Left ventricle myocardium superior (tissue), 1 donor: ENCODE data around the gene GSTA2. TPM values are rescaled to one million over a fixed set of nuclear protein-coding genes. Genes with fewer than 3 reads are reported as not detected.

Experiments
- total RNA-seq: library from RNA; stranded (reverse); fragmentation: NEBNext Ultra II Directional; extraction: Animal tissue kit (Norgen Biotek cat#: 25700); gene quantifications from one replicate; pipeline ENCODE4 v1.2.1, GENCODE V29; 2021
- donor health status: DM: no; HTN: yes; CAD: no; lungs with severe emphysema.

Gene GSTA2
- total RNA-seq, 1 donor from 2014 or later, result not detected

Other genes with a start within 250 kb of the GSTA2 start
- gene TRAM2, start 186.4 kb downstream of the GSTA2 start, total RNA-seq, result 10.4 TPM
- gene TMEM14A, start 92.4 kb downstream of the GSTA2 start, total RNA-seq, result 8.8 TPM
- not detected for gene GSTA1, start 40.3 kb upstream of the GSTA2 start, total RNA-seq
- gene GSTA5, start 77.3 kb upstream of the GSTA2 start, total RNA-seq, result not detected
- not detected for gene GSTA3, start 146.2 kb upstream of the GSTA2 start, total RNA-seq
- gene GSTA4, start 231.8 kb upstream of the GSTA2 start, total RNA-seq, result 8.0 TPM